NOMO-1 treated with DMSO at 0.1 percent for 48 hours (cell line): ENCODE data around the gene GSAP.

Experiments
- DNase-seq: peaks from one replicate; lab custom pipeline; 2025; ENCODE audit not compliant: unreplicated experiment; lab: John Stamatoyannopoulos, UW

Gene GSAP

GRCh38 chr7:77331938-77332695 lies 84.0 kb downstream of the GSAP start:
- peak; percentile 97 for DNase-seq

DNA sequence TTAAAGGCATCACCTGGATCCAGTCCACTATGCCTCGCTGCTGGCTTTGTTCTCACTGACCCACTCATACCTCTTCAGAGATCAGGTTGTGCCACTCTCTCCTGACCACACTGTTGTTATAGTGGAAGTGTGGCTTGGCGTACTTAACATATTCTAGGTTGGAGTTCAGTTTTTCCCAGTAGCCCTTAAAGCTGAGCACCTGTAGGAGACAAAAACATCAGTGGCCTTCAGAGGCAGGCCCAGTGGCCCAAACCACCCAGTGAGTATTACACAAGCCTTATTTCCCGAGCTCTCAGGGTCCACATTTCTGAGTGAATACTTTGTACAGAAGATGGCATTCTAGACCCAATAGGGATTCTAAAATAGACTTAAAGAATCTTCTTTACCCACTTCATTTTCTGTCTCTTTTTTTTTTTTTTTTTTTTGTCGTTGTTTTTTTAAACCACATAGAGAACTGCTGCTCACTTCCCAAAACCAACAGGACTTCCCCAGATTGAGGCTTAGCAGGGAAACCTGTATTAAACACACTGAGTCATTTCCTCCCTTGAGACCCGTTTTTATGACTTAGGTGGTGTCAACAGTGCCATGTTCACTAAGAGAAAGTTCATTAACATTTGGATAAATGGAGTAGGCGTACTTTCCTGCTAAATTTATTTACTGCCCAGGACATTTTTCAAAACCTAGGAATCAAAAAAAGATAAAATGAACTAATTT lies 85.8 kb downstream of the GSAP start:
- peak; percentile 100 for DNase-seq

GRCh38 chr7:77329466-77330168 lies 86.5 kb downstream of the GSAP start:
- no peak for DNase-seq

DNA sequence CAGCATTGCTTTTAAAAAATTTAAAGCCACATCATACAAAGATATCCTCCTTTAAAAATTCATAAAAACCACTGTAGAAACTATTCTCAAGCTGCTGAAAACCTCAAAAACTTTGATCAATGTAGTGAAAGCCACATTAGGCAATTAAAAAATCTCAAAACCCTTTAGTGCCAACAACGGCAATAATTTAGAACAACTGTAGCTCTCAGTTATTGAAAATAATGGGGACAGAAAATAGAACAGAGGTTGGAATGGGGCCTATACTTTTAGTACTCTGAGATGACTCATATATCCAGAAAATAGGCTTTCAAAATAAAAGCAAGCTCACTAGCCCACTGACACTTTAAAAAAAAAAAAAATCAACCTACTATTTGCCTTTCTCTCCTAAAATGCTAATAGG lies 87.5 kb downstream of the GSAP start:
- peak; percentile 75 for DNase-seq

DNA sequence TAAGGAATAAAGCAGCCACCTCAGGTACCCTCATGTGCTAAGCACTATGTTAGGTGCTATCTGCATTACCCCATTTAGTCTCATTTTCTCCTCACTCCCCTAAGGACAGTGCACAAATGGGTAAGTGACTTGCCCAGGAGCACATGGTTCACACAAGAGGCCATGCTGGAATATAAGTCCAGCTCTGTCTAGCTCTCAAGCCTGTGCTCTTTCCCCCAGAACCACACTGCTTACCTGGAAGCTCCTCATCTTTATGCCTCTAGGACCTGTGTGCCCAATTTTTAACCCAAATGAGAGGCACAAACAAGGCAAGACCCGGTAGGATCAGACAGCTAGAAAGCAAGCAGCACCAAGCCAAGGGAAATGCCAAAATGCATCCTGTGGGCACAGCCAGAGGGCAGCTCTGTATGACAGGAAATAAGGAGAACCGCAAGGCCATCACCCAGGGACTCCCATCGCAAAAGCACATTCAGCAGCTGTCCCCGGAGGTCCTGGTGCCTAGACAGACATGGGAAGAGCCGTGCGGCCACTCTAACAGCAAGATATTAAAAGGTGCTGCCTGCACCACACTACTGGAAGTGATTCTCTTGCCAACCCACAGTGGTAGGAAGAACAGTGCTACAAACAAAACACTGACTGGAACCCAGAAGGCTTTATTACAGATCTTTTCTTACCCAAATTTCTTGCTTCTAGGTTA lies 88.1 kb downstream of the GSAP start:
- peak; percentile 56 for DNase-seq

DNA sequence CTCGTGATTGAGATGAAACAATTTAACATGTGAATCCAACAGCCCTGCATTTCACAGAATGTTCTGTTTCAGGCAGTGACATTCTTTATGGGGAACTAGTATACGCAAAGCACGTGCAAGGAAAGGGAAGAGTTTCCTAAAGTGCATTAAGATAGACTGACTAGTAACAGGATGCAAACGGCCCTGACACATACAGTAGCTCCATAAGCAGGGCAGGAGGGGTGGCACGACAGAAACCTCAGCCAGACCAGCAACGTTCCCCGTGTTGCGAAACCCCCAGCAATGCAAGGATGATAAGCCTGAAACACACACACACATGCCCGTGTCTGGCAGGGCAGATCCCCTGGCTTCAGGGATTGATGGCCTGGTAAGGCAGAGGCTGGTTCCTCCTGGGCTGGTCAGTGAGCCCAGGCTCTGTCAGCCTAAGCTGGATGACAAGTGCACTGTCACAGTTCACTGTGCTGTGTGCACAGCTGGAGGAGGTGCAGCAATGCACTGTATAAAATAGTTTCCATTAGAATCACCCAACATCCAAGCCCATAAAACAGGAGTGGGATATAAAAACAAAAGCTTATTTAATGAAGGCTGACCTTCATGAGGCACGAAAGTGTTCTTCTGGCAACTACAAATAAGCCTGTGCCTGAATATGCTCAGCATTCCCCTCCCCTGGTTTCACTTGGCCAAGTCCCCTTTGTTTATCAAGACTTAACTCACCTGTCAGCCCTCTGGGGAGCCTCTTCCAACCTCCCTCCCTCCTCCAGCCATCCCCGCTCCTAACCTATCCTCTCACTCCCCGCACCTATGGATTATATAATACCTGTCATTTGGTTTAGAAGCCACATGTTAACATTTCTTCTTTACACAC lies 88.8 kb downstream of the GSAP start:
- peak; percentile 99 for DNase-seq

DNA sequence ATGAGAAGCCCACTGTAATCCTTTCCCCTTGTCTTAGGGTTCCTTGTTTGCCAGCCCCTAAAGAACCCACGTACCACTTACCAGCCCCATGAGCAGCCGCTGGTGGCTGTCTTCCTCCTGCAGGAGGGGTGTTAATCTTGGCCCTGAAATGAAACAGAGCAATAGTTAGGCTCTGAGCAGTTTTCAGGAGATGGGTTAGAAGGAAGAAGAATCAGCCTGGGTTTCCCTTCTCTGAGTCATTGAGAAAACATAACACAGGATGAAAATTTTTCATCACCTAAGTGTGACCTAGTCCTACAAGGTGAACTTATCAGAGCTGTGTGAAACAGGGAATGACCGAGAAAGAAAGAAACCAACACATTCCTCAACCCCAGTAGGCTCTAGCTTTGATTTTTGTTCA lies 90.0 kb downstream of the GSAP start:
- no peak for DNase-seq

- DNase-seq: no peak
Measured at GRCh38 chr7:77321300-77321699, 94.8 kb downstream of the GSAP start.

DNA sequence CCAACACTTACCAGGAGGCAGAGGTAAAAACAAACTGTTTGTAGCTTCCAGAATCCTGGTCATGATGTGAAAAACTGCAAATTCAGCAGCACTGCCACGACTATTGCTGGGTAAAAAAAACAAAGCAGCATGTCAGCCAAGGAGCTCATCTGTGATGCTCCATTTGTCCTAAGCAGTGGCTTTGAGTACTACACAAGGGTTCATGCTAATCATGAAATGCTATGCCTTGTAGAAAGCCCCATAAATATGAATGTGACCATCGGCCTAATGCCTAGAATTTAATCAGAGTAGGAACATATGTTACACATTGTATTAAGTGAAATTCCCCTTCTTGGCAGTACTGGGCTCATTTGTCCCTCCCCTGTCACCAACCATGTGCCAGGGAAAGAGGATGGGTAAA lies 95.4 kb downstream of the GSAP start:
- DNase-seq: no peak

GRCh38 chr7:77320137-77320536 lies 96.0 kb downstream of the GSAP start:
- no peak for DNase-seq

GRCh38 chr7:77318019-77318418 lies 98.1 kb downstream of the GSAP start:
- no peak for DNase-seq

DNA sequence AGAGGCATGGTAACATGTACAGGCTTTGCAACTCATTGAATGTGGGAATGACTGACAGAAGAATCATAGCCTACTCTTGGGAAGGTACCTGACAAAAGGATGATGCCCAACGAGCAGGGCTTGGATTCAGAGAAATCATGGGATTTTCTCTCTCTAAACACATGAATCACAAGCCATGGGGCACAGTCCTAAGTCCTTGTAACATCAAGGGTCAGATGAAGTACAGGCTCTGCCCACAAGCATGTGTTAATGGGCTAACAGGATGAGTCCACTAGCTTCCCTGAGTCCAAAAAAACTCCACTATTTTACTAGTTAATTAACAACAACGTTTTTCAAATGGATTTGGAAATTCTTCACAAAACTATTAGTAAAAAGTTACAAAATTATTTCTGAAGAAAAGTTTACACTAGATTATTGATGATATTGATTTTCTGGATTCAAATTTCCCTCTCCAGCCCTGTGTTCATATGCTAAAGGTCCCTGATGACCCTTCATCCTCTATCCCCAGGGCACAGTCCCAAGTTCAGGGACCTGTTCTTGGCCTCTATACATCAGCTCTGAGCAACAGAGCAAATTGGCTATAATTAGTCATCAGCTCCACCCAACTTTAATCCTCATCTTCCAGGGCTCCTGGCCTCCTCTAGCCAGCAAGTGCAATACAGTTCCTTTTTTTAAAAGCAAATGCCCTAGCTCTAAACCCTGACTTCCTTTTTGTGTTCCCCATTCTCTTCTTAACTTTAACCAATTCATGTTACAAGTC lies 99.8 kb downstream of the GSAP start:
- DNase-seq: peak; percentile 100

- DNase-seq: no peak
Measured at GRCh38 chr7:77315182-77315591, 101.0 kb downstream of the GSAP start.

GRCh38 chr7:77313876-77314480 lies 102.2 kb downstream of the GSAP start:
- no peak for DNase-seq

DNA sequence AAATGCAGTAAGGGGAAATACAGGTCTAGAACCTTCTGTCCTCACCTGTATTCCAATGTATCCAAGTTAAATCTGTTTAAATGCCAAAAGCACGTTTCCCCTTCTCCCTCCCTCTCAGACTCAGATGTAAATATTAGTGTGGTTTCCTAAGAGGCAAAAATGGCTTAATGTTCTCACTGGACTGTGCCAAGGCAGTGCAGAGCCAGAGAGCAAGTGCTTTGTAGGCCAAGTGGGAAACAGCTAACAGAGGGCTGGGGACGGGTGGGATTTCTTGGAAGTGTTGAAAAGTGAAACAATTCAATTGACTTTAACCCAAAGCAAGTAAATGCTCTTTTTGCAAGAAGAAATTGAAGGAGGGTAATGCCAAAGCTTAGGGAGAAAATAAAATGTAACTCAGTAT lies 103.1 kb downstream of the GSAP start:
- DNase-seq: no peak

GRCh38 chr7:77310982-77311381 lies 105.2 kb downstream of the GSAP start:
- DNase-seq: no peak

DNA sequence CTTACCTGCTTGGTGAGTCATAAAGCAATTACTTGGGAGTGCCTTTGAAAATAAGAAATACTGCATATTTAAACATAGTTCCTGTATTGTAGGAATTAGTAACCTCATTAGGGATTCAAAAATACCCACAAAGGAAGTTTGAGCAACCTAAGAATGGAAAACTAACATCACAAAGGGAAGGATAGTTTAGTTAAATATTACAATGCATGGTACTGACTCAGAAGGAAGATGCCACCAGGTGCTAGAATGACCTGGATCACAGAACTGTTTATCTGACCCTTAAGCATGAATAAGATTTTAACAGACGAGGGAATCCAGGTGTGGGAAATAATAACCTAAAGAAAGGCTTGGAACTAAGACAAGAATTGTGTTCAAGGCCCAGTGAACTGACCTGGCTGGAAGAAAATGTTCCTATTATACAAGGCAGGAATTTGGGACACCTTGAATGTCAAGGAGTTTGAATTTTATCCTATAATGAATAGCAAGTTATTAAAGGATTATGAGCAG lies 106.4 kb downstream of the GSAP start:
- peak; percentile 63 for DNase-seq

DNA sequence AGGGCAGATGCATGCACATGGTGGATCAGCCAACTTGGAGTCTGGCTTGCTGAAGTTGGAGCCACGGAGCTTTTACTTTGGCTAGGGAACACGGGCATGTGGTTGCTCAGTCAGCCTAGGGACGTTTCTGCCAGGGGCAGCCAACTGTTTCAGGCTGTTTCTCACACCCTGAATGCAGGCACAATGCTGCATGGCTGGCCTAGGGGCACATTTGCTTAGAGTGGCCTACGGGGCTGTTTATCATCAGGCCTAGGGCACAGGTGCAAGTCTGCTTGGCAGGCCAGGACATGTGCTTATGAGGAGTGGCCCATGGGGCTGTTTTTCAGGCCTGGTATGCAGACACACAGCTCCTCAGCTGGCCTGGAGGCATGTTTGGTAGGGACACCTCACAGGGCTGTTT lies 107.4 kb downstream of the GSAP start:
- no peak for DNase-seq
